ENCODE data around the gene GAREM1. TPM values are rescaled to one million over a fixed set of nuclear protein-coding genes. Genes with fewer than 3 reads are reported as not detected.
"Not testable (repeated sequence)": the region's sequence is repeated elsewhere in the genome, so short reads cannot be mapped to it uniquely, and the experiment has no call there.

Gene GAREM1
- total RNA-seq, 1 experiment from 2014 or later = 3.1 TPM

DNA sequence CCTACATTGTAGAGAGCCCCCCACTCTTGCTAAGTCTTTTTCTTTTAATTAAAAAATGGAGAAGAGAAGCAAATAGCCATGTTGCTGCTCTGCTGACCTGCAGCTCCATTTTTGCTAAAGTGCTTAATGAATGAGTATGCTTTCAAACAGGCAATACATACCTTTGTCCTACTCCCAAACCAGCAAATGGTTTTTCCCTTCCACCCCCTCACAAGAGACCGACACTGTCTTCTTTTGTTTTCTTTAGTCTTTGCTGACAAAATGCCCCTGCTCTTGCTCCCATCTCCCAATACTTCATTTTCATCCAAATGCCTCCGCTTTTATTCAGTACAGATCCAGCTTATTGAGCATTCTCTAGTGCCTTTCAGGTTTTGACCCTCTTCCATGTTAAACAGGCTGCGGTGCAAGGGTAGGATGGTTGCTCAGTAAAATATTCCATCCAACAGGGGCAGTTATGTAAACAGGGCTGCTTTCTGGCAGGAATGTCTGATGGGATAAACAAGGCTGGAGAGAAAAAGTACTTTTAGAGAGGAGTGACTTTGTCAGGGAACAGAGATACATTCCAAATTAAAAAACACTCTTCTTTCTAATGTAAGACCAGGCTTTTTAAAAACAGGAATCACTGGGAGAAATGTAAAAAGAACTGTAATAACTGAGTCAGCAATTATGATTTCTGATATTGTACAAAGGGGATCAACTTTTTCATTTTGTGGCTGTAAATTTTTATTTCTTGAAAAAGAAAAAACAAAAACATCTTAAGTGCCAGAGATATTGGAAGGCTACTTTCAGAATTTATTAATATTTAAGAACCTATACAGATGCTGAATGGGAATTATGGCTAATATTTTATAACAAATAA, 144.0 kb downstream of the GAREM1 start:
- DNase-seq (ENCODE audit: low spot score) = no peak

DNA sequence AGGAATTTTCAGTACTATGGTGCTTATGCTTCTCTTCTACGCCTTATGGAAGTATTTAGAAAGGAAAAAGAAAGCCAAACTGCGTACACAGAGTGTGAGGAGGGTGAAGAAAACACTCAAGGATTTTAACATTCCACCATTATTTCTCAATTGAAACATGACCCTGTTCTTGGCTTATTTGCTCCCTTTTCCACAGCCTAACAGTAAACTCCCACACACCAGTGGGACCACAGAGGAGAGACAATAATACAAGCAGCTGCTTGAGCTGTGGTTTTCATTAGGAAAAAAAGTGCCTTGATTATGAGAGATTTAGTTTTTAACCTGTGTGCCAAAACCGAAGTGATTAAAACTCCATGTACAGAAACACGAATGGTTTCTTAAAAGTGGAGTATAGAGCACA, 146.5 kb downstream of the GAREM1 start:
- no peak for DNase-seq (ENCODE audit: low spot score)

DNA sequence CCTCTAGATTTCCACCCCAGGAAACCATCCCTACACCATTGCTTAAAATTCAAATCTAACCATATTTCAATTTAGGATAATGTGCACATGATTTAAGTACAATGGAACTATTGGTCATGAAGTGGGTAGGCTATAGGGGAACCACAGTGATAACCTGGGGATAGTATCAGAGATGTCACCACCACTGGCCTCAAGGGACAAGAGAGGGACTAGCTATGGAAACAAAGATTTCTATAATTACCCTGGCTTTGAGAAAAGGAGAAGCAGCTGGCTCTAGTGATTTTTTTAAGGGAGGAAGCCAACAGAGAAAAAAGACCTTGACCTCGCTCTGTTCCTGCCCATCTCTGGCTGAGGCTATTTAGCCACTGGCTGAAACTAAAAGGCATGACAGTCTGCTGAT, 148.9 kb downstream of the GAREM1 start:
- no peak for DNase-seq (ENCODE audit: low spot score)

DNA sequence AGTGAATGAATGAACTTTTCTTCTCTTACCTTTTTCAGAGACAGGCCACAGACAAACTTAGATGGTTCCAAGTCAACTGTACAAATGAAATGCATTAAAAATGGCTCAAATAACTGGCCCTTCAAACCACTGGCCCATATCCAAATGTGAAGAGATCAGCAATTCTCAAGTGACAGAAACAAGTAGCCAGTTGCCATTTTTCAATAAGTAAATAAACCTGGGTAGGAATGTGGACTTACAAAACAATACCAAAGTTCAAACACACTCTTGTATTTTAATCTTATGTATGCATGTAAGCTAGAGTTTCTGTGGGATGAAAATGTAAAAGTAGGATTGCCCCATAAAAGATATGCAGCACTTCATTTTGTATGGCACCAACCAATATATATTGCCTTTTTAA, 151.6 kb downstream of the GAREM1 start:
- DNase-seq (ENCODE audit: low spot score) = no peak

DNA sequence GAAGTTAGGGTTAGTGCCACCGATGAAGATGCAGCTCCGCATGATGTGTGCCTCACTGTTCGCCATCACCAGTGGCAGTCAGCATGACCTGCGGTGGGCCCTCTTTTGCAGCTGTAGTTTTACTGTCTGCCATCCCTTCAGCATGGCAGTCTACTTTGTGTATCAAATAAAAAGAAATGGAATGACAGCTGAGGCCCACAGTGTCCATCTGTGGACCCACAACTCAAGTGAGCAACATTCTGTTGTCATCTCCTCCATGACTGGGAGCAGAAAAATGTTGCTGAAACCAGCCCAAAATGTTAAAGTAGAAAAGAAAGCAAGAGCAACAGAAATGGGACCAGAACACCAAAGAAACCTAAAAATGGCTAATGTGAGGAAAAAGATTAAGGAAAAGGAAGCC, 152.1 kb downstream of the GAREM1 start:
- DNase-seq (ENCODE audit: low spot score) = no peak

DNA sequence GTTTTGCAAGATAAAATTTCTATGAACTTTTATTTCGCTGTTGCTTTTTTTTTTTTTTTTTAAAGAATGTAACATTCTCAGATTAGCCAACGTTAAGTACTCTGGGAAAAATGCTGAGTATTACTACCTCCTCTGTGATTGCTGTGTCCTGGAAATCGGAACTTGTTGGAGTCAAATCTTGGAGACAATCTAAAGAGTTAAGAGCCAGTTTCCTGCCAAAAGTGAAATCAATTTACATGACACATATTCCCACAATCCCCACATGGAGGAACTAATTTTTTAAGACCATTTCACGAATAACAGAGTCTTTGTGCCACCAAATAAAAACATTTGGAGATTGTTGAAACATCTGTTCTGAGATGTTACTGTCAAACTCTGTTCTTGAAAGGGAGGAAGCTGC, 153.0 kb downstream of the GAREM1 start:
- DNase-seq (ENCODE audit: low spot score) = no peak

DNA sequence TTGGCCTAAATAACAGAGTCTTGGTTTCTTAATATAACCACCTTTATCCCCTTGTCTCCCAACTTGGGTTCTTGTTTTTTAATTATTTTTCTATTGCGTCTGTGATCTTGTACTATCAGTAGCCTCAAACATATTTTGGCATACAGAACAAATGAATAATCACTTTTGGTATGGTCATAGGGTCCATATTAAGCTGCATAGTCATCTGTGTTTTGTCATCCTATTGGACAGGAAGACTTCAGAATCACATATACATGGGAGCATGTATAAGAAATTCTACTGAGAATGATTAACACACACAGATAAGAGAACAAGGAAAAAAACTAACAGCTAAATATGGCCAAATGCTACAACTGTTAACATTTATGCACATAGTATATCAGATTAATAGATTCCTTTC, 154.8 kb downstream of the GAREM1 start:
- DNase-seq (ENCODE audit: low spot score) = no peak

DNA sequence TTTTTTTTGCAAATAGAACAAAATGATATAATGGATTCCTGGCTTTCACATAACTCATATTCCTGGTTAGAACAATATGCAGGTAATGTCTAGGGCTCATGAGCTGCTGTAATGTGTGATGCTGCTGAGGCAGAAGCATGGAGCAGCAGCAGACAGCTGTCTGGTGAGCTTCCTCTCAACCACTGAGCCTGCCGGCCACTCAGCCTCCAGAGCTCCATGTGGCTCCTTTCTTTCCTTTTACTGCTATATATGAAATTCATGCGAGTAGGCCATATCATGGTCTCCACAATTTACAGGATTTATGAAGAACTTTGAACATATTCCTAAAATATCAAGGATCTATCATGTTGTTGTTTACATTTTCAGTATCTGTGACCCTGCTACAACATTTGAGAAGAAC, 159.9 kb downstream of the GAREM1 start:
- DNase-seq (ENCODE audit: low spot score) = no peak

DNA sequence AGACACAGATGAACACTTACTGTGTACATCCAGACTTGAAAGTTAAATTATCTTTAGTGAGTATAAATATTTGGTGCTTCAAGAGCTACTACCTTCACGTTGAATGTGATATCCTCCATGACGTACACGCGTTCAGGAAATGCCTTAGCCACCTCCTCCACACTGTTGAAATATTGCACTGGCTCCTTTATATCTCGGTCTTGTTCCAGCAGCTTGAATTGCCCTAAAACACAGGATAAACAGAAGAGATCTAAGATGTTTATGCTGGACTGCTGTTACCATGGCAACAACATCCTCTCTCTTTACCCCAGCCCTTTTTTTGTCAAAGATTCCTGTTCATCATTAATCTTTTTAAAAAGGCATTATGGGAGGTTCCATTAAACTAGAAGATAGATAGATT, 160.6 kb downstream of the GAREM1 start:
- no peak for DNase-seq (ENCODE audit: low spot score)

DNA sequence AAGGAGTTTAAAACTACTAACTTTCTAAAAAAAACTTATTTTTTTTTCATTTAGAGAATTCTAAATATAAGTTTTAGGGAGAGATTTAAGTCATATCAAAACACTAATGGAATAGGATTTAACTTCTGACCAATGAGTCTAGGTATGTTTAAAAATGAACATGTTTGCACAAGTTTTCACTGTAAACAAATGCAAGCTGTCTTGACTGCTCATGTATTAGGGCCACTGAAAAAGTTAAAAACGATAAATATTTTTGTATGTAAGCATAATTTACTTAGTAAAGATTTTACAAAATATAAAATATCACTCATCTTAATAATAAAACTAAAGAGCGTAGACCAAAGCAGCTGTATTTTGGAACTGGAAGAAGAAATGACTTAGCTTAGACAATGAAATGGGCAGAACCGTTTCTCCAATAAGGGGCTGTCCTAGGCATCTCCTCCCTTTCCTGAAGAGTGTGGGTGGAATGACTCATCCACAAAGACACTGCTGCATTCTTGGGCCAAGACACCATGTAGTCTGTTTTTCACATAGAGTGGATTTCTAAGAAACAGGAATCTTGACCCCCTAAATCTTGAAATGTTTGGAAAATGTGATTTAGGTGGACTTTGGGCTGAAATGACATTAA, 162.1 kb downstream of the GAREM1 start:
- DNase-seq (ENCODE audit: low spot score) = peak; percentile 80

DNA sequence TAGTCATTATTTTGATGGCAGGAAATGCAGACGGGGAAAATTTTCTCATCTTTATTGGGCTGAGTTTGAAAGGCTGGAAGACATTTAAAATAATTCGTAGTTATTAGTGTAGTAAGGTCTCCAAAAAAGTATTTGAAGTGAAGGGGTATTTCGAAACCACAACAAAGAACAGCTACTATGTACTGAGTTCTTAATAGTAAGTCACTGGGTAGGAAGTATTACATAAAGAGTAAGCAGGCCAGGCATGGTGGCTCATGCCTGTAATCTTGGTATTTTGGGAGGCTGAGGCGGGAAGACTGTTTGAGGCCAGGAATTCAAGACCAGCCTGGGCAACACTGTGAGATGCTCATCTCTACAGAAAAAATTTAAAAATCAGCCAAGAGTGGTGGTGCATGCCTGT, 167.3 kb downstream of the GAREM1 start:
- DNase-seq (ENCODE audit: low spot score) = no peak

DNA sequence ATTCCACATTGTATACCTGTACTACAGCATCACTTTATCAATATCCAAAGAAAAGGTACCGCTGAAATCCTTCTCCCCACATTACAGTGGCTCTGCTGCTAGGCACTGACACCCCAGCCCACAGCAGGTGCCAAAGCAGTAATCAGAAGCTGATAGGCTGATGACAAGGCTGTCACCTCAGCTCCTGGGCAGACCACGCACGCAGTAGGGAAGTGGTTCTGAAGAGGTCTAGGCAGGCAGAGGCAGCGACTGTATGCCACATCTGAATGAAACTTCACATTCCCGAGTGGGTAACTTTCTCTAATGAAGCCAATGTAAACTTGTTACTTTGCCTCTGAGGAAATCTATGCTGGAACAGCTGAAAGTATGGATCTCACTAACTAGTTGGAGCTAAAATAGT, 167.9 kb downstream of the GAREM1 start:
- DNase-seq (ENCODE audit: low spot score) = no peak

DNA sequence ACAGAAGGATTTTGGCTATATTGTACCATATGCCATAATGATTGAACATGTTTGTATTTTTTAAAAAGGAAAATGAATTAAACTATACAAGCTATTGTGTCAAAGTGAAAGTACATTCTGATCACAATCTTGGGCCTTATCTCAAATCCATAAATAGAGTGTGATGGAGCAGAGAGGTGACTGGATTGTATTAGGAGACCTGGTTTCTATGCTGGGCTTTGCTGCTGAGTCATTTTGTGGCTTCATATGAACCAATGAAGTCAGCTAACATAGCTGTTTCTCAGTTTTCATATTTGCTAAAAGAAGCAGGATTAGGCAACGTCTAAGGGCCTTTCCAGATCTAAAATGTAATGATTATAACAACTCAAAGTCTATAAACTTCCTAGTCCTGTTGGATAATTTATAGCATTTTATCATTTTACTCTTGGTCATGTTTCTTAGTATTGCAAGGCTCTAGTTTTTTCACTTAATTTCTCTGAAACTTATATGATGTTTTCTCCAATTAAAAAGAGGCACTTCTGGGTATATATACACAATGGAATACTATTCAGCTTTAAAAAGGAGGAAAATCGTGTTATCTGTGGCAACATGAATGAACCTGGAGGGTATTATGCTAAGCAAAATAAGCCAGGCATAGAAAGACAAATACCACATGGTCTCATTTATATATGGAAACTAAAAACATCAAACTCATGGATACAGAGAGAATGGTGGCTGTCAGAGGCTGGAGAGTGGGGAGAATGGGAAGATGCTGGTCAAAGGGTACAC, 168.5 kb downstream of the GAREM1 start:
- DNase-seq (ENCODE audit: low spot score) = peak; percentile 79

DNA sequence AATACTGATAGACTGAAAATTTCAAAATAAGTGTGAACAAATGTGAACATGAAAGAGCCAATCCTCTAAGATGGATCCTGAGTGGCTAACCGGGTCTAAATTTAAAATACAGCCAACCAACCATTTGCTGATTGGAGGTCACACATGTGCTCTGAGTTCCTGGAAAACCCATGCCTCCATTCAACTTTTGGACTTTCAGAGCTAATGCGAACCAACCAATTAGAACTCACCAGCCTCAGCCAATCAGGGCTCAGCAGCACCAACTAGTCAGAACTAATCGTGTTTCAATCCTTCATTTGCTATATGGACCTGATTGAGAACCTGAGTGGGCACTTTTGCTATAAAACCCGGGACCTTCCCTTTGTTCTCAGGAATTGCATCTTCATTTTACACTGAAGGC, 169.3 kb downstream of the GAREM1 start:
- no peak for DNase-seq (ENCODE audit: low spot score)

DNA sequence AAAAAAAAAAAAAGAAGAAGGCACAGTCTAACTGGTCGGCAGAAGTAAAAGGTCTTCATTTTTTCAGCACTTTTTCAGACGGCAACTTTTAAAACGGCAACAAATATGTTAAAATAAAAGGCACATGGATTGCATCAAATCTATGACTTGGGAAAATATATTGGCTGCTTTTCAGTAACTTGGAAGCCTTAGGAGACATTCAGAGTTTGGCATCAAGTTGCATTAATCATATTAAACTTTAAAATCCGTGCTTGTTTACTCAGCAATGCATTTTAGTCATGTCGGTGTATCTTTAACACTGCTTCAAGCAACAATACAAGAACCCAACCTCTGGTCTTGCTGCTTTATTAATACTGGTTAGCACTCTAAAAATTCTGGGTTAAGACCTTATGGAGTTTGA, 169.8 kb downstream of the GAREM1 start:
- no peak for DNase-seq (ENCODE audit: low spot score)

DNA sequence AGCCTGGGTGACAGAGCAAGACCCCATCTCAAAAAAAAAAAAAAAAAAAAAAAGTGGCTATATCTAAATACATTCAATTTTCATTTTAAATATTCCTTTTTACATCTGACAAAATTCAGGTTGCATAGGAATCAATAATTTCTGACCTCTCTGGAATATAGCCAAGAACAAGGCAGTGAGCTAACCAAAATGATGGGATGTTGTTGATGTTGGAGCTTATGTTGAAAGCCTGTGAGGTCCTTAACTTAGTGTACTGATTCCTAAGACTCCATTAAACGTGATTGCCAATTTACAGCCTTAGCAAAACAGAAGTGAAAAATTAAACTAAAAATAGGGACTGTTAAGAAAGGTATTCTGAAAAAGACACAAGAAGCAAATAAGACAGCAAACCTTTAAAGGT, 171.2 kb downstream of the GAREM1 start:
- DNase-seq (ENCODE audit: low spot score) = no peak

DNA sequence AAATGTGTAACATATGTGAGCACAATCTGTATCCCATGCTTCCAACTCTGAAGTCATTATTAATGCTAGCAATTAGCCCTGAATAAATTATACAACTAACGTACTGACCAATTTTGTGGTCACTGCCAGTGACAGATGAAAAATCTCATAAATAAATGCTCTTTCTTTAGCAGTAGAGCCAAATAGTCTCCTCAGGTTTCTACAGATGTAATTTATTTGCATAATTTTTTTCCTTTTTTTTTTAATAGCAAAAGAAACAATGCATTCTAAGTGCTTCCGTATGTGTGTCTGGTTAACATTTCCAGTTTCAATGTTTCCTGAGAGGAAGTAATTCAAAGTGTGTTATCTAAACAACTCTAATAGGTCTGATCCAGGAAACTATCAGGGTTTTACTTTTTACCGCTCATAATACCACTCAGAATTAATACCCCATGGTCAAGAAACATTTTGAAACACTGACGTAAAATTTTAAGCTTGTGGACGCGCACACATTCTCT, 172.5 kb downstream of the GAREM1 start:
- DNase-seq (ENCODE audit: low spot score) = no peak

DNA sequence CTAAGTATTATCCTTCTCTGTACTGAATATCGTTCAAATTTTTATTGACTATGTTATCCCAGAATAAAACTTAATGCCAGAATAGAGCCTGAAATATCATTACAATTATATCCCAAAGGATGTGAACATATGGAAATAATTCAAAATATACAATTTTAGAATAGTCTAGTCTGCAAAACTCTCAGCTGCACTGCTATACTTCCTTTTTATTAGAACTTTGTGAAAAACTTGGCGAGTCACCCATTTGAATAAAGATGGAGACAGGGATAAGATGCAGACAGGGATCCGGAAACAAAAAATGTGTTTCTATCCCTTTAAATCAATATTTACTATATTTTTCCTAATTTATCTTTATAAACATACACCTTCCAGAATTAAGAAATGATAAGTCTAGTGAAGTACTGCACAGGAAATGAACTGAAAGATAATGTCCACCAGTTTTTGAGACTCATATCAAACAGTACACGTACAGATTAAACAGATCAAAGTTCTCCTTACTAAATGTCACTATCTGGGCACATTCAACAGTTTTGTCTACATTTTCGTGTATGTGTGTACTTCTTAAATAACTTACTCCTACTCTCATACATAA, 173.0 kb downstream of the GAREM1 start:
- no peak for DNase-seq (ENCODE audit: low spot score)

DNA sequence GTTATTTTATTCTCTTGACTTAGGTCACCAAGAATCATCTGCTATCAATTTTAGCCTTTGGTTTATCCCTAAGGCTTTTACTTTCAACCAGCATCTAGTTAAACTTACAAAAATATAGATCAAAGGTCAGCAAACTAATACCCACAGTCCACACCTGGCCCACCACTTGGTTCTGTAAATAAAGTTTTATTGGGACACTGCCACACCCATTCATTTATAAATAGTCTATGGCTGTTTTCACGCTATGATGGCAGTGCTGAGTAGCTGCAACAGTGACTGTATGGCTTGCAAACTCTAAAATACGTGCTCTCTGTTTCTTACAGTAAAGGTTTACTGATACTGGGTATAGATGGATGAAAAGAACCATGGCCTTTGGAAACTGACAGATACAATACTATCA, 173.8 kb downstream of the GAREM1 start:
- DNase-seq (ENCODE audit: low spot score) = no peak

DNA sequence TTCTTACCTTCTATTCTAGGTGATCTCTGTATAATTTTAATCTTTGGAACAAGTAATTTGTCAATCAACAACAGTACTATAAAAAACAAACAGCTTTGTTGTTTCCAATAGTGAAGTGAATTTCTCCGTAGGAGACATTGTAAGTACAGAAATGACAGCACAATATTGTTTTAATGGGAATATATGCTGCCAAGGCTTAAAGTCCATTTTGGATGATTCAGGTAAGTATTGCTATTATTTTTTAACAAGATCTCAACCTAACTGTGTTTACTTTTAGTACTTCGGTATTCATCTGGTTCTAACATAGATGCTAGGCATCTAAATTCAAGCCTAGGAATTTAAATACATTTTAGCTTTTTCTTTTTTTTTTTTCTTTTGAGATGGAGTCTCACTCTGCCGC, 175.1 kb downstream of the GAREM1 start:
- no peak for DNase-seq (ENCODE audit: low spot score)

DNA sequence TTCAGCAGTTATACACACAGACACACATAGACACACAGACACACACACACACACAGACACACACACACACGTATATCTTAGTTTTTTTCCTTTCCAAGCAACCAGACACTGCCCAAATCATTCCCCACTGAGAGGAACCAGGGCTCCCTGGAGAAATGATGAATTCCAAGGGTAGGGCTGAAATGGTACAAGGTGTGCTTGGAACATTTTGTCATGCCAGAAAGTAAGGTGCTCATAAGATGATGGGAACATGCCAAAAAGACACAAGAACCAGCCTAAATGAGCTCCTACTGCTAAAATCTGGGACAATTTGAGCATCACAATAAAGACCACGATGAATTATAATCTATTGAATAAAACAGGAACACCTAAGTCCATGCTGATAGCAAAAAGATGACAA, 177.6 kb downstream of the GAREM1 start:
- no peak for DNase-seq (ENCODE audit: low spot score)

DNA sequence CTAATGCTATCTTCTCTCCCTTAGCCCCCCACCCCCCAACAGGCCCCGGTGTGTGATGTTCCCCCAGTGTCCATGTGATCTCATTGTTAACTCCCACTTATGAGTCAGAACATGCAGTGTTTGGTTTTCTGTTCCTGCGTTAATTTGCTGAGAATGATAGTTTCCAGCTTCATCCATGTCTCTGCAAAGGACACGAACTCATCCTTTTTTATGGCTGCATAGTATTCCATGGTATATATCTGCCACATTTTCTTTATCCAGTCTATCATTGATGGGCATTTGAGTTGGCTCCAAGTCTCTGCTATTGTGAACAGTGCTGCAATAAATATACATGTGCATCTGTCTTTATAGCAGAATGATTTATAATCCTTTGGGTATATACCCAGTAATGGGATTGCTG, 179.1 kb downstream of the GAREM1 start:
- not testable (repeated sequence) for DNase-seq (ENCODE audit: low spot score)
